WTC11 (cell line): ENCODE results near the gene OR4D11.

Source experiments
- CREB1 ChIP-seq: sonication (generic); formaldehyde crosslinking; IDR thresholded peaks from 2 replicates; pipeline ENCODE4 v1.8.0; 2023; ENCODE audit warnings: mild to moderate bottlenecking, missing genetic modification reagents
- CREM ChIP-seq: sonication (generic); formaldehyde crosslinking; IDR thresholded peaks from 2 replicates; pipeline ENCODE4 v1.8.1; 2022; ENCODE audit warnings: mild to moderate bottlenecking, missing genetic modification reagents, moderate library complexity
- ESRRA ChIP-seq: sonication (generic); formaldehyde crosslinking; IDR thresholded peaks from 2 replicates; pipeline ENCODE4 v1.8.1; 2022; ENCODE audit warnings: mild to moderate bottlenecking, missing genetic modification reagents, borderline replicate concordance
- ETV6 ChIP-seq: sonication (generic); formaldehyde crosslinking; IDR thresholded peaks from 2 replicates; pipeline ENCODE4 v1.8.1; 2022; ENCODE audit warnings: mild to moderate bottlenecking, missing genetic modification reagents
- NFE2L1 ChIP-seq: sonication (generic); formaldehyde crosslinking; IDR thresholded peaks from 2 replicates; pipeline ENCODE4 v1.8.1; 2023; ENCODE audit warnings: missing genetic modification reagents
- TEAD4 ChIP-seq: sonication (generic); formaldehyde crosslinking; IDR thresholded peaks from 2 replicates; pipeline ENCODE4 v1.8.0; 2022; ENCODE audit warnings: mild to moderate bottlenecking, missing genetic modification reagents
- ZNF263 ChIP-seq: sonication (generic); formaldehyde crosslinking; IDR thresholded peaks from 2 replicates; pipeline ENCODE4 v1.8.1; 2022; ENCODE audit warnings: low read depth, mild to moderate bottlenecking, moderate library complexity, missing genetic modification reagents
- ZNF396 ChIP-seq: fragments of 250-450 bp; sonication (Bioruptor Pico); IDR thresholded peaks from 2 replicates; pipeline ENCODE4 v1.8.0; 2021; ENCODE audit warnings: mild to moderate bottlenecking, moderate library complexity, borderline replicate concordance
- ZNF416 ChIP-seq: fragments of 250-450 bp; sonication (Bioruptor Pico); IDR thresholded peaks from 2 replicates; pipeline ENCODE4 v1.9.0; 2021; ENCODE audit warnings: mild to moderate bottlenecking, inconsistent platforms
- ZNF671 ChIP-seq: fragments of 250-450 bp; sonication (Bioruptor Pico); IDR thresholded peaks from 2 replicates; pipeline ENCODE4 v1.8.0; 2021; ENCODE audit warnings: mild to moderate bottlenecking
- TF ChIP-seq, protein P1 (sequence below): fragments of 200-600 bp; IDR thresholded peaks from 2 replicates; pipeline ENCODE4 v1.8.0; 2022; ENCODE audit warnings: antibody characterized with exemption

GRCh38 chr11:59544869-59545178, 41.4 kb downstream of the OR4D11 start:
- TF ChIP-seq CREM (no peak), ESRRA (CRISPR knock-in tag) (no peak), CREB1 (CRISPR knock-in tag) (no peak), ZNF263 (CRISPR knock-in tag) (no peak), ETV6 (no peak), ZNF671 (no peak), ZNF416 (no peak), NFE2L1 (CRISPR knock-in tag) (no peak), ZNF396 (CRISPR knock-in tag) (no peak), TEAD4 (no peak)
- TF ChIP-seq, protein P1, sequence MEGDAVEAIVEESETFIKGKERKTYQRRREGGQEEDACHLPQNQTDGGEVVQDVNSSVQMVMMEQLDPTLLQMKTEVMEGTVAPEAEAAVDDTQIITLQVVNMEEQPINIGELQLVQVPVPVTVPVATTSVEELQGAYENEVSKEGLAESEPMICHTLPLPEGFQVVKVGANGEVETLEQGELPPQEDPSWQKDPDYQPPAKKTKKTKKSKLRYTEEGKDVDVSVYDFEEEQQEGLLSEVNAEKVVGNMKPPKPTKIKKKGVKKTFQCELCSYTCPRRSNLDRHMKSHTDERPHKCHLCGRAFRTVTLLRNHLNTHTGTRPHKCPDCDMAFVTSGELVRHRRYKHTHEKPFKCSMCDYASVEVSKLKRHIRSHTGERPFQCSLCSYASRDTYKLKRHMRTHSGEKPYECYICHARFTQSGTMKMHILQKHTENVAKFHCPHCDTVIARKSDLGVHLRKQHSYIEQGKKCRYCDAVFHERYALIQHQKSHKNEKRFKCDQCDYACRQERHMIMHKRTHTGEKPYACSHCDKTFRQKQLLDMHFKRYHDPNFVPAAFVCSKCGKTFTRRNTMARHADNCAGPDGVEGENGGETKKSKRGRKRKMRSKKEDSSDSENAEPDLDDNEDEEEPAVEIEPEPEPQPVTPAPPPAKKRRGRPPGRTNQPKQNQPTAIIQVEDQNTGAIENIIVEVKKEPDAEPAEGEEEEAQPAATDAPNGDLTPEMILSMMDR: no peak
